A673 (cell line): ENCODE measurements around the gene TGM5. TPM values are rescaled to one million over a fixed set of nuclear protein-coding genes. Genes with fewer than 3 reads are reported as not detected.

ENCODE experiments used
- BruUV-seq: library from RNA; stranded (reverse); fragments of 400-500 nt; replicated peaks from 2 replicates; lab custom pipeline; 2021; lab: Mats Ljungman, UMichigan
- CTCF ChIA-PET: fragments of 300-600 bp; sonication (Branson Sonifier 250); formaldehyde crosslinking; loops from one replicate; lab custom pipeline; 2022; ENCODE audit warnings: antibody characterized with exemption; lab: Charles Lee
- POLR2A ChIA-PET: fragments of 300-600 bp; sonication (Branson Sonifier 250); formaldehyde crosslinking; loops from one replicate; lab custom pipeline; 2022; ENCODE audit warnings: antibody characterized with exemption; ENCODE audit not compliant: low non-redundant PET; lab: Charles Lee
- DNase-seq: peaks from one replicate; pipeline ENCODE4 v3.0.0-alpha.2; 2015; ENCODE audit warnings: low spot score
- H3K27ac ChIP-seq: fragments of 200-600 bp; sonication (generic); 2 replicates; pipeline ENCODE4 v1.5.1; 2016; ENCODE audit warnings: mixed run types, low read depth, mild to moderate bottlenecking, mixed read lengths, antibody characterized with exemption, low read length; ENCODE audit not compliant: poor library complexity, severe bottlenecking
- H3K27me3 ChIP-seq: fragments of 200-600 bp; sonication (generic); replicated peaks from 2 replicates; pipeline ENCODE4 v1.6.1; 2017; ENCODE audit warnings: mixed run types, low read depth, mild to moderate bottlenecking, mixed read lengths, antibody characterized with exemption, low read length; ENCODE audit not compliant: insufficient read depth, poor library complexity
- H3K36me3 ChIP-seq: fragments of 200-600 bp; sonication (generic); 2 replicates; pipeline ENCODE4 v1.6.1; 2016; ENCODE audit warnings: mixed run types, mild to moderate bottlenecking, mixed read lengths, antibody characterized with exemption, low read length; ENCODE audit not compliant: insufficient read depth, poor library complexity, severe bottlenecking
- H3K4me1 ChIP-seq: fragments of 200-600 bp; sonication (generic); 2 replicates; pipeline ENCODE4 v1.6.1; 2017; ENCODE audit warnings: mixed run types, mild to moderate bottlenecking, mixed read lengths, antibody characterized with exemption, low read length; ENCODE audit not compliant: insufficient read depth, poor library complexity, severe bottlenecking
- H3K4me3 ChIP-seq: fragments of 200-600 bp; sonication (generic); 2 replicates; pipeline ENCODE4 v1.5.1; 2016; ENCODE audit warnings: low read depth, mixed run types, mild to moderate bottlenecking, mixed read lengths, low read length; ENCODE audit not compliant: poor library complexity, severe bottlenecking
- H3K9me3 ChIP-seq: fragments of 200-600 bp; sonication (generic); 2 replicates; pipeline ENCODE4 v1.6.1; 2016; ENCODE audit warnings: mixed run types, low read depth, mild to moderate bottlenecking, mixed read lengths, antibody characterized with exemption, low read length; ENCODE audit not compliant: poor library complexity, severe bottlenecking
- CTCF ChIP-seq: fragments of 300-800, 200-600 bp; sonication (generic); conservative IDR thresholded peaks from 2 replicates; pipeline ENCODE4 v1.5.1; 2017; ENCODE audit warnings: low read depth, mild to moderate bottlenecking, antibody characterized with exemption, low read length, moderate library complexity, mixed read lengths
- EZH2 ChIP-seq: fragments of 200-600 bp; sonication (generic); IDR thresholded peaks from 2 replicates; pipeline ENCODE4 v1.6.1; 2017; ENCODE audit warnings: borderline replicate concordance, low read depth, mild to moderate bottlenecking, mixed read lengths, antibody characterized with exemption, low read length; ENCODE audit not compliant: poor library complexity, severe bottlenecking
- intact Hi-C: fragments of 100-400 bp; cut with micrococcal nuclease; formaldehyde crosslinking; loops from one replicate; pipeline ENCODE4 v1.10.0; 2022; ENCODE audit not compliant: unreplicated experiment
- total RNA-seq: library from RNA; stranded (reverse); gene quantifications from 2 replicates; pipeline ENCODE4 v1.2.3, GENCODE V29; 2021

Gene TGM5
- total RNA-seq, 1 experiment from 2014 or later: not detected

DNA sequence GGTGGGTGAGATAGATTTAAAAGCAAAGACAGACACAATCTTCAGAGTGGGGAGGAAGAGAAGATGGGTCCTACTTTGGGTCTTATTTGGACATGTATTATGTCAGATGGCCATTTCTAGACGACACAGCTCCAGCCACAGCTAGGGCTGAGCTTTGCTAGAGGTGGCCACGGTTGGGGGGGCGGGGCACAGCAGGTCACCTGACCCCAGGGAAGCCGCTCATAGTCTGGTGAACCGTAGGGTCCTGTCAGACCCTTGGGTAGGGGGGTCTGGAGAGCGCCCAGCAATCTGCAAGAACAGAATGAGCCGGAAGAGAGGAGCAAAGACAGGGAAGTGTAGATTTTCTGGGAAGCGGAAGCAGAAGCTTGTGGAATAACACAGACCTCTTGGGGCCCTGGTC, 52.6 kb downstream of the TGM5 start:
- TF ChIP-seq CTCF (no peak), EZH2 (no peak)
- no peak for DNase-seq
- POLR2A ChIA-PET: no interaction called here
- Histone ChIP-seq H3K27me3 (no peaks in the 10 kb centered on the region), H3K36me3 (no peaks in the 10 kb centered on the region), H3K4me1 (no peaks in the 10 kb centered on the region), H3K27ac (no peak overlapping the region), H3K9me3 (no peaks in the 10 kb centered on the region), H3K4me3 (no peak overlapping the region)
- no TSS peak for BruUV-seq
- intact Hi-C loops: no loop called here
- CTCF ChIA-PET: interaction anchor here (0.6 kb wide), 1 partner anchor 43 kb away, joined by 5 read pairs; no protein-coding TSS in a partner anchor

- H3K4me3 ChIP-seq: no peak overlapping the region
- CTCF ChIA-PET: interaction anchor here (0.6 to 1.1 kb wide), 2 partner anchors 9 to 43 kb away, joined by 4 to 5 read pairs; no protein-coding TSS in a partner anchor
- no peak for DNase-seq
- no peaks in the 10 kb centered on the region for H3K27me3 ChIP-seq
- BruUV-seq: no TSS peak
- no peak for TF ChIP-seq CTCF
- TF ChIP-seq EZH2: no peak
- H3K27ac ChIP-seq: no peak overlapping the region
- POLR2A ChIA-PET: no interaction called here
- H3K36me3 ChIP-seq: no peaks in the 10 kb centered on the region
- H3K9me3 ChIP-seq: no peaks in the 10 kb centered on the region
- intact Hi-C loops: no loop called here
- no peaks in the 10 kb centered on the region for H3K4me1 ChIP-seq
Measured at GRCh38 chr15:43213466-43213865, 53.3 kb downstream of the TGM5 start.

DNA sequence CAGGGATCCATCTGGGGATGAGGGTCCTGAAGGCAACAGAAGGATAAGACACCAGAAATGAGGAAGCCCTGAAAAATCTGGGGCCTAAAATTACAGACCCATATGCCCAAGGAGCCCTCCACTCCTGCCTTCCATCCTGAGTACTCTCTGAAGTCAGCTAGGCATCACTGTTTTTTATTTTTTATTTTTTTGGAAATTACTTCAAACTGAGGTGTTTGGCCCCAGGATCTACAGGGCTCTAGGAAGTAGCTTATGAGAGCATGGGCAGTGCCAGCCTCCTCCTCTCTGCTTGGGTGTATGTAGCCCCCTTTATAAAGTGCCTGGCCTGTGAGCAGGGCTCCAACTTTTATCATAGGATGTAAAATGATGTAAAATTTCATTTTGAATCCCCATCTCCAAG, 53.8 kb downstream of the TGM5 start:
- Histone ChIP-seq H3K27me3 (no peaks in the 10 kb centered on the region), H3K4me3 (no peak overlapping the region), H3K4me1 (no peaks in the 10 kb centered on the region), H3K9me3 (no peaks in the 10 kb centered on the region), H3K27ac (no peak overlapping the region), H3K36me3 (no peaks in the 10 kb centered on the region)
- ChIA-PET CTCF (interaction anchor here (1.1 kb wide), 1 partner anchor 9 kb away, joined by 4 read pairs; no protein-coding TSS in a partner anchor), POLR2A (no interaction called here)
- TF ChIP-seq CTCF (no peak), EZH2 (no peak)
- BruUV-seq: no TSS peak
- DNase-seq: no peak
- intact Hi-C loops: no loop called here
